ENCODE measurements around the gene CORO6. TPM values are rescaled to one million over a fixed set of nuclear protein-coding genes. Genes with fewer than 3 reads are reported as not detected.

Gene CORO6
- total and polyA plus RNA-seq, 2 of the 13 experiments (the other 11 are each of a cell fraction or from before 2014, with no cell fraction given), result 0.42 to 0.82 TPM

DNA sequence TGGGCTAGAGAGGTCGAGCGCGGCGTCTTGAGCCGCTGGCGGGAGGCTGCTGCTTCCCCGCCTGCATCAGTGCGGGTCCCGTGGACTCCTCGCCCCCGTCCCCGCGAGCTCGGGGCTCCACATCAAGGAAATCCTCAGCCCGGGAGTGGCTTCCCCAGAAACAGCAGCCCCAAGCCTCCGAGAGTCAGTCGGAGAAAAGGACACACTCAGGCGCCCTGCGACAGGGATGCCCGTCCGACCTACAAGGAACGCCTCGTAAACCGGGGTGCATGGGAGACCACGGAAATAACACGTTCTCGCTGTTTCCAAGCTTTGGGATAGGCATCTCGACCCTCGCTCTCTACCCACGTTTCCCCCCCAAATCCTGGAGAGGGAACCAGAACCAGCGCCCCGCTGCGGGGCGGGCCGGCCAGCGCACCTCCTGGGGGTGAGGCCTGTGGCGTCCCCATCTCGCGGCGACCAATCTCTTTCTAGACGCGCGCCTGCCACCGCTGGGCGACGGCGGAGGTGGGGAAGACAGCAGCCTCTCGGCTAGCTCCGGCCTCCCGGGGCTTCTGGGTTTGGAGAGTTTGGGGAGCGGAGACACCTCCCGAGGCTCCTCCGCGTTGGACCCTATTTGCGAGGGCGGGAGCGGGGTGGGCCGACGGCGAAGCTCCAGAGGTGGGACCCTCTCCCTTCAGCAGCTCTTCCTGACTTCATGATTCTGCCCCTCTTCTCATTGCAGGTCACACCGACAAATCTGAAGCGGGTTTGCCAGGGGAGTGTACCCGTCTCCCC lies 55.0 kb downstream of the CORO6 start (continued):
- TF ChIP-seq, protein P1, sequence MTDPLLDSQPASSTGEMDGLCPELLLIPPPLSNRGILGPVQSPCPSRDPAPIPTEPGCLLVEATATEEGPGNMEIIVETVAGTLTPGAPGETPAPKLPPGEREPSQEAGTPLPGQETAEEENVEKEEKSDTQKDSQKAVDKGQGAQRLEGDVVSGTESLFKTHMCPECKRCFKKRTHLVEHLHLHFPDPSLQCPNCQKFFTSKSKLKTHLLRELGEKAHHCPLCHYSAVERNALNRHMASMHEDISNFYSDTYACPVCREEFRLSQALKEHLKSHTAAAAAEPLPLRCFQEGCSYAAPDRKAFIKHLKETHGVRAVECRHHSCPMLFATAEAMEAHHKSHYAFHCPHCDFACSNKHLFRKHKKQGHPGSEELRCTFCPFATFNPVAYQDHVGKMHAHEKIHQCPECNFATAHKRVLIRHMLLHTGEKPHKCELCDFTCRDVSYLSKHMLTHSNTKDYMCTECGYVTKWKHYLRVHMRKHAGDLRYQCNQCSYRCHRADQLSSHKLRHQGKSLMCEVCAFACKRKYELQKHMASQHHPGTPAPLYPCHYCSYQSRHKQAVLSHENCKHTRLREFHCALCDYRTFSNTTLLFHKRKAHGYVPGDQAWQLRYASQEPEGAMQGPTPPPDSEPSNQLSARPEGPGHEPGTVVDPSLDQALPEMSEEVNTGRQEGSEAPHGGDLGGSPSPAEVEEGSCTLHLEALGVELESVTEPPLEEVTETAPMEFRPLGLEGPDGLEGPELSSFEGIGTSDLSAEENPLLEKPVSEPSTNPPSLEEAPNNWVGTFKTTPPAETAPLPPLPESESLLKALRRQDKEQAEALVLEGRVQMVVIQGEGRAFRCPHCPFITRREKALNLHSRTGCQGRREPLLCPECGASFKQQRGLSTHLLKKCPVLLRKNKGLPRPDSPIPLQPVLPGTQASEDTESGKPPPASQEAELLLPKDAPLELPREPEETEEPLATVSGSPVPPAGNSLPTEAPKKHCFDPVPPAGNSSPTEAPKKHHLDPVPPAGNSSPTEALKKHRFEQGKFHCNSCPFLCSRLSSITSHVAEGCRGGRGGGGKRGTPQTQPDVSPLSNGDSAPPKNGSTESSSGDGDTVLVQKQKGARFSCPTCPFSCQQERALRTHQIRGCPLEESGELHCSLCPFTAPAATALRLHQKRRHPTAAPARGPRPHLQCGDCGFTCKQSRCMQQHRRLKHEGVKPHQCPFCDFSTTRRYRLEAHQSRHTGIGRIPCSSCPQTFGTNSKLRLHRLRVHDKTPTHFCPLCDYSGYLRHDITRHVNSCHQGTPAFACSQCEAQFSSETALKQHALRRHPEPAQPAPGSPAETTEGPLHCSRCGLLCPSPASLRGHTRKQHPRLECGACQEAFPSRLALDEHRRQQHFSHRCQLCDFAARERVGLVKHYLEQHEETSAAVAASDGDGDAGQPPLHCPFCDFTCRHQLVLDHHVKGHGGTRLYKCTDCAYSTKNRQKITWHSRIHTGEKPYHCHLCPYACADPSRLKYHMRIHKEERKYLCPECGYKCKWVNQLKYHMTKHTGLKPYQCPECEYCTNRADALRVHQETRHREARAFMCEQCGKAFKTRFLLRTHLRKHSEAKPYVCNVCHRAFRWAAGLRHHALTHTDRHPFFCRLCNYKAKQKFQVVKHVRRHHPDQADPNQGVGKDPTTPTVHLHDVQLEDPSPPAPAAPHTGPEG (CRISPR knock-in tag; IDR thresholded peaks at IDR 0.05), result peak; percentile 53; the same call in 1 of the 2 replicates
- 0 out of 2 replicates have a peak, but pooled peaks have one; percentile 71 for TF ChIP-seq REL (CRISPR knock-in tag; conservative IDR thresholded peaks at IDR 0.05)
- TF ChIP-seq SALL2 (CRISPR knock-in tag; IDR thresholded peaks at IDR 0.05), result 0 out of 2 replicates have a peak, but pooled peaks have one; percentile 43
- TF ChIP-seq FOXC1 (CRISPR knock-in tag; IDR thresholded peaks at IDR 0.05; ENCODE audit: borderline replicate concordance), result peak; percentile 41; the same call in 1 of the 2 replicates
- 0 out of 2 replicates have a peak, but pooled peaks have one; percentile 8 for TF ChIP-seq EED (CRISPR knock-in tag; IDR thresholded peaks at IDR 0.05)
- peak; percentile 39; the same call in 1 of the 2 replicates for TF ChIP-seq ZNF879 (CRISPR knock-in tag; IDR thresholded peaks at IDR 0.05)
- no peak for TF ChIP-seq GATA4 (IDR thresholded peaks at IDR 0.05; ENCODE audit: borderline replicate concordance, low read depth)
- TF ChIP-seq HOXA5 (CRISPR knock-in tag; IDR thresholded peaks at IDR 0.05), result 0 out of 2 replicates have a peak, but pooled peaks have one; percentile 10
- TF ChIP-seq, protein P2, sequence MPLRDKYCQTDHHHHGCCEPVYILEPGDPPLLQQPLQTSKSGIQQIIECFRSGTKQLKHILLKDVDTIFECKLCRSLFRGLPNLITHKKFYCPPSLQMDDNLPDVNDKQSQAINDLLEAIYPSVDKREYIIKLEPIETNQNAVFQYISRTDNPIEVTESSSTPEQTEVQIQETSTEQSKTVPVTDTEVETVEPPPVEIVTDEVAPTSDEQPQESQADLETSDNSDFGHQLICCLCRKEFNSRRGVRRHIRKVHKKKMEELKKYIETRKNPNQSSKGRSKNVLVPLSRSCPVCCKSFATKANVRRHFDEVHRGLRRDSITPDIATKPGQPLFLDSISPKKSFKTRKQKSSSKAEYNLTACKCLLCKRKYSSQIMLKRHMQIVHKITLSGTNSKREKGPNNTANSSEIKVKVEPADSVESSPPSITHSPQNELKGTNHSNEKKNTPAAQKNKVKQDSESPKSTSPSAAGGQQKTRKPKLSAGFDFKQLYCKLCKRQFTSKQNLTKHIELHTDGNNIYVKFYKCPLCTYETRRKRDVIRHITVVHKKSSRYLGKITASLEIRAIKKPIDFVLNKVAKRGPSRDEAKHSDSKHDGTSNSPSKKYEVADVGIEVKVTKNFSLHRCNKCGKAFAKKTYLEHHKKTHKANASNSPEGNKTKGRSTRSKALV (CRISPR knock-in tag; IDR thresholded peaks at IDR 0.05), result peak; percentile 66; the same call in 1 of the 2 replicates
- TF ChIP-seq, protein P3, sequence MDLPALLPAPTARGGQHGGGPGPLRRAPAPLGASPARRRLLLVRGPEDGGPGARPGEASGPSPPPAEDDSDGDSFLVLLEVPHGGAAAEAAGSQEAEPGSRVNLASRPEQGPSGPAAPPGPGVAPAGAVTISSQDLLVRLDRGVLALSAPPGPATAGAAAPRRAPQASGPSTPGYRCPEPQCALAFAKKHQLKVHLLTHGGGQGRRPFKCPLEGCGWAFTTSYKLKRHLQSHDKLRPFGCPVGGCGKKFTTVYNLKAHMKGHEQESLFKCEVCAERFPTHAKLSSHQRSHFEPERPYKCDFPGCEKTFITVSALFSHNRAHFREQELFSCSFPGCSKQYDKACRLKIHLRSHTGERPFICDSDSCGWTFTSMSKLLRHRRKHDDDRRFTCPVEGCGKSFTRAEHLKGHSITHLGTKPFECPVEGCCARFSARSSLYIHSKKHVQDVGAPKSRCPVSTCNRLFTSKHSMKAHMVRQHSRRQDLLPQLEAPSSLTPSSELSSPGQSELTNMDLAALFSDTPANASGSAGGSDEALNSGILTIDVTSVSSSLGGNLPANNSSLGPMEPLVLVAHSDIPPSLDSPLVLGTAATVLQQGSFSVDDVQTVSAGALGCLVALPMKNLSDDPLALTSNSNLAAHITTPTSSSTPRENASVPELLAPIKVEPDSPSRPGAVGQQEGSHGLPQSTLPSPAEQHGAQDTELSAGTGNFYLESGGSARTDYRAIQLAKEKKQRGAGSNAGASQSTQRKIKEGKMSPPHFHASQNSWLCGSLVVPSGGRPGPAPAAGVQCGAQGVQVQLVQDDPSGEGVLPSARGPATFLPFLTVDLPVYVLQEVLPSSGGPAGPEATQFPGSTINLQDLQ (CRISPR knock-in tag; IDR thresholded peaks at IDR 0.05), result 0 out of 2 replicates have a peak, but pooled peaks have one; percentile 39
- 0 out of 2 replicates have a peak, but pooled peaks have one; percentile 3 for TF ChIP-seq MXD4 (CRISPR knock-in tag; IDR thresholded peaks at IDR 0.05)
